GM13977 (cell line): ENCODE data around the gene TULP4.

Experiments used
- DNase-seq: peaks from one replicate; pipeline ENCODE4 v3.0.0; 2012; ENCODE audit warnings: low spot score
- CTCF ChIP-seq: IDR thresholded peaks from 2 replicates; pipeline ENCODE4 v1.5.1; 2012; ENCODE audit warnings: mild to moderate bottlenecking, control low read depth; ENCODE audit not compliant: insufficient read depth; ENCODE audit errors: extremely low read depth, missing control alignments
- in situ Hi-C: fragments of 300-500 bp; cut with MboI; formaldehyde crosslinking; loops from one replicate; pipeline ENCODE4 v1.12.0; 2022; ENCODE audit warnings: low sequenced_read_pairs, low pct_unique_long_range_greater_than_20kb, mixed read lengths, inconsistent platforms; ENCODE audit not compliant: unreplicated experiment

The TULP4 gene

GRCh38 chr6:158304254-158304653, 8.0 kb upstream of the TULP4 start:
- in situ Hi-C loops = no loop called here
- DNase-seq = no peak
- no peak for TF ChIP-seq CTCF

- no peak for DNase-seq
- TF ChIP-seq CTCF = no peak
- in situ Hi-C loops = no loop called here
These were observed 2.5 kb upstream of the TULP4 start for GRCh38 chr6:158309814-158310213.

GRCh38 chr6:158311193-158311592, 1.1 kb upstream of the TULP4 start:
- TF ChIP-seq CTCF = no peak
- in situ Hi-C loops = no loop called here
- no peak for DNase-seq

- DNase-seq = no peak
- in situ Hi-C loops = no loop called here
- no peak for TF ChIP-seq CTCF
These were observed 639 bp upstream of the TULP4 start for GRCh38 chr6:158311626-158312025.

- in situ Hi-C loops = no loop called here
- DNase-seq = no peak
- TF ChIP-seq CTCF = no peak
These were observed 570 bp downstream of the TULP4 start for GRCh38 chr6:158312672-158313397.

- peak; percentile 23 for DNase-seq
- in situ Hi-C loops = no loop called here
- no peak for TF ChIP-seq CTCF
These were observed 1.7 kb downstream of the TULP4 start for GRCh38 chr6:158313989-158314388.
